Testis (tissue), 3 donors: ENCODE results near the gene PIP4P1. TPM values are rescaled to one million over a fixed set of nuclear protein-coding genes. Genes with fewer than 3 reads are reported as not detected.
"Not testable (repeated sequence)": the region's sequence is repeated elsewhere in the genome, so short reads cannot be mapped to it uniquely, and the experiment has no call there.

Experiments used
- DNase-seq: peaks from one replicate; pipeline ENCODE4 v3.0.0-alpha.2; 2019
- H3K27ac ChIP-seq, 2 donors: fragments of 200-600 bp; sonication (generic); one replicate each; pipeline ENCODE4 v1.5.1; 2019
- H3K27me3 ChIP-seq: fragments of 200-600 bp; sonication (generic); one replicate; pipeline ENCODE4 v1.5.1; 2019
- H3K36me3 ChIP-seq: fragments of 200-600 bp; sonication (generic); one replicate; pipeline ENCODE4 v1.5.1; 2017; ENCODE audit warnings: low read depth; ENCODE audit errors: missing control alignments
- H3K4me1 ChIP-seq: fragments of 200-600 bp; sonication (generic); one replicate; pipeline ENCODE4 v1.5.1; 2019
- H3K4me3 ChIP-seq, 2 donors: fragments of 200-600 bp; sonication (generic); one replicate each; pipeline ENCODE4 v1.5.1; 2017 to 2019
- H3K9me3 ChIP-seq: fragments of 200-600 bp; sonication (generic); one replicate; pipeline ENCODE4 v1.5.1; 2017
- CTCF ChIP-seq, 3 experiments: fragments of 450-650 bp in 2 of 3; fragments of 200-600 bp in 1 of 3; sonication (generic) in 1 of 3; IDR thresholded peaks; one replicate each; pipeline ENCODE4 v1.5.1; 2016 to 2019; ENCODE audit warnings: antibody characterized with exemption in 3 of 3, mild to moderate bottlenecking in 2 of 3, moderate library complexity in 1 of 3
- POLR2A ChIP-seq: fragments of 450-650 bp; IDR thresholded peaks from one replicate; pipeline ENCODE4 v1.6.1; 2017; ENCODE audit warnings: antibody characterized with exemption, mild to moderate bottlenecking, moderate library complexity
- WGBS, 2 donors: methylation state at CpG; one replicate each; pipeline ENCODE4 v1.1.5; 2018; 5-methylcytosine and 5-hydroxymethylcytosine counted together
- intact Hi-C: fragments of 100-400 bp; cut with DNase I; formaldehyde crosslinking; loops from one replicate; pipeline ENCODE4 v1.15.1; 2023; ENCODE audit warnings: low total_unique reads
- polyA plus RNA-seq: library from polyadenylated mRNA; stranded (reverse); fragments of 350-450 nt; fragmentation: Illumina TruSeq; extraction: RNeasy Lipid Tissue Mini Kit (QIAGEN cat#74804); gene quantifications from one replicate; pipeline ENCODE4 v1.2.3, GENCODE V29; 2014; ENCODE audit warnings: low read depth, low replicate concordance; ENCODE audit not compliant: insufficient read depth
- total RNA-seq, 2 donors: library from RNA; depleted of rRNA; stranded (reverse); fragments of >200 nt; gene quantifications; one replicate each; pipeline ENCODE4 v1.2.3, GENCODE V29; 2016

Gene PIP4P1
- total and polyA plus RNA-seq, 3 donors from 2014 or later: 33.4 to 50.8 (median 38.8) TPM

GRCh38 chr14:20446889-20447288 lies 14.3 kb downstream of the PIP4P1 start:
- H3K27ac ChIP-seq: no peak overlapping the region
- intact Hi-C loops: no loop called here
- H3K9me3 ChIP-seq: no peaks in the 10 kb centered on the region
- H3K4me3 ChIP-seq: no peak overlapping the region
- no peaks in the 10 kb centered on the region for H3K27me3 ChIP-seq
- H3K36me3 ChIP-seq: no peaks in the 10 kb centered on the region
- no peak for DNase-seq
- no peaks in the 10 kb centered on the region for H3K4me1 ChIP-seq
- WGBS, 2 donors: 90 to 93% methylated on average over 5 of the region's 5 CpGs
- no peak for TF ChIP-seq POLR2A
- no peak for TF ChIP-seq CTCF (IDR thresholded peaks at IDR 0.05)

- H3K36me3 ChIP-seq, H3K9me3 ChIP-seq: not testable (repeated sequence)
- 86 to 92% methylated on average over 2 to 4 of the region's 4 CpGs for WGBS, 2 donors
Observed at GRCh38 chr14:20443650-20444049, 17.6 kb downstream of the PIP4P1 start.

GRCh38 chr14:20441461-20441860 lies 19.8 kb downstream of the PIP4P1 start:
- intact Hi-C loops: no loop called here
- WGBS, 2 donors: 86 to 94% methylated on average over 2 of the region's 2 CpGs
- Histone ChIP-seq H3K4me3 (no peak overlapping the region), H3K4me1 (no peaks in the 10 kb centered on the region), H3K27ac (no peak overlapping the region), H3K36me3 (no peaks in the 10 kb centered on the region), H3K9me3 (no peaks in the 10 kb centered on the region), H3K27me3 (no peaks in the 10 kb centered on the region)
- DNase-seq: no peak
- TF ChIP-seq CTCF (IDR thresholded peaks at IDR 0.05): no peak

More at GRCh38 chr14:20443650-20444049, 17.6 kb downstream of the PIP4P1 start:
- H3K27ac ChIP-seq, H3K4me1 ChIP-seq, intact Hi-C loops, H3K4me3 ChIP-seq, DNase-seq, H3K27me3 ChIP-seq: not testable (repeated sequence)

- intact Hi-C loops: no loop called here
- H3K4me3 ChIP-seq: no peak overlapping the region
- H3K9me3 ChIP-seq: no peaks in the 10 kb centered on the region
- no peak for DNase-seq
- H3K27me3 ChIP-seq: no peaks in the 10 kb centered on the region
- H3K4me1 ChIP-seq: peaks cover 3% of the 10 kb centered on the region
- H3K27ac ChIP-seq: no peak overlapping the region
- 80 to 83% methylated on average over 5 of the region's 5 CpGs for WGBS, 2 donors
- TF ChIP-seq POLR2A (no peak), CTCF (IDR thresholded peaks at IDR 0.05) (no peak)
- H3K36me3 ChIP-seq: no peaks in the 10 kb centered on the region
Observed at GRCh38 chr14:20440882-20441281, 20.4 kb downstream of the PIP4P1 start.

GRCh38 chr14:20440465-20440864 lies 20.8 kb downstream of the PIP4P1 start:
- Histone ChIP-seq H3K27ac (no peak overlapping the region), H3K4me3 (no peak overlapping the region), H3K27me3 (no peaks in the 10 kb centered on the region), H3K36me3 (no peaks in the 10 kb centered on the region), H3K9me3 (no peaks in the 10 kb centered on the region), H3K4me1 (peaks cover 7% of the 10 kb centered on the region)
- WGBS, 2 donors: 84 to 89% methylated on average over 5 of the region's 5 CpGs
- TF ChIP-seq CTCF (IDR thresholded peaks at IDR 0.05): no peak
- no peak for DNase-seq
- intact Hi-C loops: no loop called here
